LoVo (cell line): ENCODE data around the gene DNAAF2.
"Not testable (repeated sequence)": the region's sequence is repeated elsewhere in the genome, so short reads cannot be mapped to it uniquely, and the experiment has no call there.

Source experiments
- DNase-seq: peaks from one replicate; pipeline ENCODE4 v3.0.0-alpha.2; 2016; ENCODE audit warnings: low spot score

DNAAF2 gene

GRCh38 chr14:49584981-49585640 is 49.9 kb downstream of the DNAAF2 start:
- DNase-seq = not testable (repeated sequence)

DNA sequence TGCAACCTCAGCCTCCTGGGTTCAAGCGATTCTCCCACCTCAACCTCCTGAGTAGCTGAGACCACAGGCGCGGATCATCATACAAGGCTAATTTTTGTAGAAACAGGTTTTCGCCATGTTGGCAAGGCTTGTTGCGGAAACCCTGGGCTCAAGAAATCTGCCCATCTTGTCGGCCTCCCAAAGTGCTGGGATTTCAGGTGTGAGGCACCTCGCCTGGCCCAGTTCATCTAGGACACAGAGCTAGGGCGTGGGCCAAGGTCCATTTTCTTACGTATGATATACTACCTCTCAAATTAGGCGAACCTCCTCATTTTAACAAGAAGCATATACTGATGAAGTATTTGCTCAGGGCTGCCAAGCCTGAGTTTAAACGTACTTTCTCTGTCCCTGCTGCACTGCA is 51.0 kb downstream of the DNAAF2 start:
- DNase-seq = no peak

DNA sequence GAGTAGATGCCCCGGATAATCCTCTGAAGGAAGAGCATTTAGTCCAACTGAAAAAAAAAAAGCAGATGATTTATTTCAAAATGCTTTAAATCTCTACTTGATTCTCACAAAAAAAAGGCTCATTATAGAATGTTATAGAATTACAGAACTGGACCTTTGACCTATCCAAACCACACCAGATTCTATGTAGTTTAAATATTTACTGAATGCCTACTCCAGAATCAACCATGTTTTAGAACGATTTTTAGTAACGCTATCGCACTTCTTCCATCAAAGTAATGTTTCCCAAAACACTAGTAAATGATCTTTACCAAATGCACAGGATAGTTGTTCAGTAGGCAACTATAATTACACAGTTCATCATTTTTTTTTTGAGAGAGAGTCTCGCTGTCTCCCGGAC is 51.4 kb downstream of the DNAAF2 start:
- DNase-seq = no peak

GRCh38 chr14:49582113-49582977 is 52.7 kb downstream of the DNAAF2 start:
- no peak for DNase-seq

DNA sequence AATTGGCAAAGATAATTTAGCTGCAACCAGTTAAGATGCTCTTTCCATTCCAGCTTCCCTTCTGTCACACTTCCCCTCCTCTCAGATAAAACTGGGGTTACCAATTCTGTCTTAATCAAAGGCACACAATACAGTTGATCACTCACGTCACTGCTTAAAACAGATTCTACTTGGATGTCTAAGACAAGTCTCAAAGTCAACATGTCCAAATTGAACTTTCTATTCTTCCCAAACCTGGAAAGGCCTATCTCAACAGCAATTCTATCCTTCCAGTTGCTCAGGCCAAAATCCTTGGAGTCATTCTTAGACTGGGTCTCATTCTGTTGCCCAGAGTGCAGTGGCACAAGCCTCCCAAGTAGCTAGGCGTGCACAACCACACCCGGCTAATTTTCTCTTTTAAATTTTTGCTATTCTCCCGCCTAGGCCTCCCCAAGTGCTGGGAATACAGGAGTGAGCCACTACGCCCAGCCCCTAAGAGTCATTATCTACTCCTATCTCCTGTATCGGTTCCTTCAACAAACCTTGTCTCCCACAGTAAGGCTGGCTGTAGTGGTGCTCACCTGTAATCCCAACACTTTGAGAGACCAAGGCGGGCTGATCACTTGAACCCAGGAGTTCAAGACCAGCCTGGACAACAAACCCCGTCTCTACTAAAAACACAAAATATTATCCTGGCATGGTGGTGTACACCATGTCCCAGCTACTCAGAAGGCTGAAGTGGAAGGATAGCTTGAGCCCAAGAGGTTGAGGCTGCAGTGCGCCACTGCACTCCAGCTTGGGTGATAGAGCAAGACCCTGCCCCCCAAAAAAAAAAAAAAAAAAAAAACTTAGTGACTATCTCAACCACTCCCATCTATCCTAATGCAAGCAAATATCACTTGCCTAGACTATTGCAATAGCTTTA is 53.6 kb downstream of the DNAAF2 start:
- DNase-seq = no peak

GRCh38 chr14:49579841-49580240 is 55.2 kb downstream of the DNAAF2 start:
- DNase-seq = no peak

GRCh38 chr14:49578141-49578540 is 56.9 kb downstream of the DNAAF2 start:
- no peak for DNase-seq
